GM19372 (cell line): ENCODE data around the gene PDP2.
A peak's percentile ranks its signal among the peaks of the same experiment; 100 is the strongest.
"Not testable (repeated sequence)": the region's sequence is repeated elsewhere in the genome, so short reads cannot be mapped to it uniquely, and the experiment has no call there.

Source experiments
- ATAC-seq: cut with Tn5 transposase; IDR thresholded peaks from one replicate; pipeline ENCODE4 v1.9.1; 2021; ENCODE audit warnings: mild to moderate bottlenecking, low read depth, moderate library complexity; ENCODE audit not compliant: unreplicated experiment

PDP2 gene

DNA sequence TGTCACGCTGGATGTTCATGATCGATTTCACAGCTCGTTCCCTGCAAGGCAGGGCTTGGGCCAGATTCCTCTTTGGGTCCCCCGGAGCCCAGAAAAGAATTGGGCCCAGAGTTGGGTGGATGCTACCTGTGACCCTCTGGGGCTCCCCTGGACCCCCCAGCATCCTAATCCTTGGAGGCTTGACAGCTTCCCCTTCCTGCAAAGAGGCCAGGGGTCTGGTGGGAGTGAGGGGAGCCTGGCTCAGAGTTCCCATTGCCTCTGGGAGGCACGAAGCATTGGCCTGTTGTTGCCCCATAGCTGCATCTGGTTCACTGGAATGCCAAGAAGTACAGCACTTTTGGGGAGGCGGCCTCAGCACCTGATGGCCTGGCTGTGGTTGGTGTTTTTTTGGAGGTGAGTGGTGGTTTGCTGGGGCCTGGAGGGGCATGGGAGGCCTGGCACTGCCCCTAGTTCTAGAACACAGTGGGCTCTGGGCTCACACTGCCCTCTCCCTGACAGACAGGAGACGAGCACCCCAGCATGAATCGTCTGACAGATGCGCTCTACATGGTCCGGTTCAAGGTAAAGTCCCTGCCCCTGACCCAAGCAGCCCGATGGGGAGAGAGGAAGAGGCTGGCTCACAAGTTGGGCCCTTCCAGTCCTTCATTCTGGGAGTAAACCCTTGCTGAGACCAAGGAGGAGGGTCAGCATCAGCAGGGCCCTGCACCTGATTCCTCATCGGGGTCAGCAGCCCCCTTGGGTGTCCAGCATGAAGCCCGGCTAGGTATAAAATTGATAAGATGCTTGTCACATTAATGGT lies 28.9 kb upstream of the PDP2 start:
- no peak for ATAC-seq

DNA sequence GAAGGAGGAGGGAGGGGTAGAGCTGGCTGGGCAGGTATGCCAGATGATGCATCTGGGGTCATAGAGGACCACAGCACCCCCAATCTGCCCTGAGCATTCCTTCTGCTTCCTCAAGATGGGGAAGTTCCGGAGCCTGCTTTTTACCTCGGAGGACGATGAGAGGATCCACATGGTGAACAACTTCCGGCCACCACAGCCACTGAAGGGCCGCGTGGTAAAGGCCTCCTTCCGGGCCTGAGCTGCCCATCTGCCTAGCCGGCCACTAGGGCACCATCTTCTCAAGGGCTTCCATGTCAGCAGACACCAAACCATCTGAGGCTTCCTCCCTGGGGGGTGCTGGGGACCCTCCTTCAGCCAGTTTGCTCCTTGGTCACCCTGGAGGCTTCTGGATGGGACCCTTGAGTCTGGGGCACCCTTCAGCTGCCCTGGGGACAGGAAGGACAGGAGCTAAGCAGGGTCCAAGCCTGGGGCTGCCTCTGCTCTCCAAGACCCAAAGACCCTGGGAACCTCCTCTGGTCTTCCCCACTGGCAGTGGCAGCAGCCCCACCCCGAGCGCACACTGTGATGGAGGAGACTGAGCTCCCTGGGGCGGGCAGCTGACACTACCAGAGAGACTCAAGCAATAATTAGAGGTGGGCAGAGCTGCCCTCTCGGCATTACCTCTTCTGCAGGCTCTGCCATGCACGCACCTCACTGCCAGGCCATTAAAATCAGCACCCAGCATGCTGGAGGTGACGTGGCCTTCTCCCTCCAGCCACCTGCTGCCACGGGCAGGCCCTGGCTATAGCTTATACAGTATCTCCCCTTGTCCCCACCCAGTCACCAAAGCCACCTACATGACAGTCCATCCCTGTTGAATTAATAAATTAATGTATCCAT lies 26.8 kb upstream of the PDP2 start:
- no peak for ATAC-seq

DNA sequence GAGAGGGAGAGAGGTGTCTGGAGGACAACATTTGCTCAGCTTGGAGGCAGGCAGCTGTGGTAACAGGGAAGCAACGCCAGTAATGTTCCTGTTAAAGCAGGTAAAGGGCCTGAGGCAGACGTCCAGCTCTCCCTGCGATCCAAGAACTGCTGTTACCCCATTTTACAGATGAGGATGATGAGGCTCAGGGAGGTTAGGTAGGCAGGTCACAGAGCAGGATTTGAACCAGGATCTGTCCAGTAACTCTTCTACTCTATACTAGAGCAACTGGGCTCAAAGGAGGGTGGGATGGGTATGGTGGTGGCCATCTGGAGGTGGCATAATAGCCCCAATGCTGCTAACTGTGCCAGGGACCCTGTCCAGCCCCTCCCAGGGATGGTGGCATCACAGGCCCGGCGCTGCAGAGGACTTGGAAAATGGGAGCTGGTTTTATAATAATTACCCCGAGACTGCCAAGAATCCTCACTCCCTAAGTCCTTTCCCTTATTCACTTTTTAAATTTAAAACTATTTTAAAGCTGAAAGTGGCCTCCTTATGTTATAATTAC lies 24.1 kb upstream of the PDP2 start:
- ATAC-seq, result no peak

DNA sequence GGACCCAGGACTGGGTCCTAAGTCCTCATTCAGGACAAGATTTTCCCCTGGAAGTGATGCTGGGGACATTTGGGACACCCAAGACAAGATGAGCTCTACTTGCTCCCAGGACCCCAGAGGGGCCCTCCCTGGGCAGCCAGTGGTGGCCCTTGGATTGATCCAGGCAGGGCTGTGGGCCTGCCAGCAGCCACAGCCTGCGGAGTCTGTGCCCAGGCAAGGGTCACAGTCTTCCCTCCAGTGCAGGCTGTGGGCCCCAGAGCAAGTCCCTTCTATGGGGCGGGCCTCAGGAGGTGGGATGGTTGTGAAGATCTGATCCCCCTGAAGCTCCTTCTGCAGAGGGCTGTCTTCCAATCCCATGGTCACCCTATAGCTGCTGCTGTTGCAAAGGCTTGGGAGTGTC lies 23.5 kb upstream of the PDP2 start:
- ATAC-seq, result no peak

DNA sequence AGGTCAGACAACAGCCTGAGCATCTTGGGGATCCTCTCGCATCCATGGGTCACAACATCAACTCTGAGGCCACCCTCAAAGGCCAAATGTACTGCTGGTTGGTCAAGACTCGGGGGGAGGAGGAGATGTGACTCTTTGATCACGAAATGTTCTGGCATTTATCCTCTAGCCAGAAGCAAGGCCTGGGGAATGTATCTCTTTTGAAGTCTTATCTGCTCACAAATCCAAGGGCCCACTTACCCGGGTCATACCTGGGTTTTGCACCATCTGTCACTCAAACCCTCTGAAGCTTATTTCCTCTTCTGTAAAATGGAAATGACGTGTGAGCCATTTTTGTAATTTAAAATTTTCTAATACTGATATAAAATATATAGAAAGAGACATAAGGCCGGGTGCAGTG lies 22.9 kb upstream of the PDP2 start:
- ATAC-seq, result no peak

DNA sequence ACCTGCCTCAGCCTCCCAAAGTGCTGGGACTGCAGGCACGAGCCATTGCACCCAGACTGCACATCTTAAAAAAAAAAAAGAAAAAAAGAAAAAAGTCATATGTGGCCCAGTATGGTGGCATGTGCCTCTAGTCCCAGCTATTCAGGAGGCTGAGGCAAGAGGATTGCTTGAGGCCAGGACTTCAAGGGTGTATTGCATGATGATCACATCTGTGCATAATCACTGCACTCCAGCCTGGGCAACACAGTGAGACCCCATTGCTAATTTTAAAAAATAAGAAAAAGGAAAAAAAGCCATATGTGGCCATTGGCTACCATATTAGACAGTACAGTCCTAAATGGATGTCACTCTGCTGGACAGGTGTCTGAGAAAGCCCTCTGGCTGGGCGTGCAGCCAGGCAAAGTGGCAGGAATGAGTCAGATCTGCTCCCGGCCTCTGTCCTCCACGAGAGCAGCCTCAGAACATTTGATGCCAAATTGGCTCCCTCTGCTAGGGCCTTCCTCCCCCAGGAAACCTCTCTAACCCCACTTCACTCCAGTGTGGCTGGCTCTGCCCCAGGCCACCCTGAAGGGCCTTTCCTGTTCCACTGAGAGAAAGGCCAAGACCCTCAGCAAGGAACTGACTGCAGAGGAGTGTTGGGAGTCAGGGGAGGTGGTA lies 21.4 kb upstream of the PDP2 start:
- no peak for ATAC-seq

DNA sequence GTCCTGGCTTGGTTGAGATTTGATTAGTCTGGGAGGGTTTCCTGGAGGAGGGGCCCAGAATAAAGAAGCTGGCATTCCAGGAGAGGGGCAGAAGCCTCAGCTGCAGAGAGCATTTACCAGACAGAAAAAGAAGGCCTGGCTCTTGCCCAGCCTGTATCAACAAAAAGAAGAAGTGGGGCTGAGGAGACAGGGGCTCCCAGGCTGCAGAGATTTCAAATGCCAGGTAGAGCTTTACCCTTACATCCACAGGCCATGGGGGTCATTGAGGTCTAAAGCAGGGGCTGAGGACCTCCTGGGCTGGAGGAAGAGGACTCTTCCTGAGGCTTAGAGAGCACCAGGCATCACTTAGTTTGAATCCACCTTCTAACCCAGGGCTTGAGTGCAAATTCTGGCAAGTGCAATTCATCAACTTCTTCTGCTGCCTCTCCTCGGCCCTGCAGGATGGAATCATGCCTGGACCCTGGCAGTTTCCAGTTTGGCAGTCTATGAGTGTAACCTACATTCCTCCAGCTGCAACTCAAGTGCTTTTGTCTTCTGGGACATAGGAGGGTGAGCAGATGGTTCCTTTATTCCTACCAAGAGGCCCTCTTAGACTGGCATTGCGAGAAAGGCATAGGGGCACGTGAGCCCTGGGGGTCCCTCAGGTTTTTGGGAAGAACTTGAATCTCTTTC lies 20.8 kb upstream of the PDP2 start:
- no peak for ATAC-seq

DNA sequence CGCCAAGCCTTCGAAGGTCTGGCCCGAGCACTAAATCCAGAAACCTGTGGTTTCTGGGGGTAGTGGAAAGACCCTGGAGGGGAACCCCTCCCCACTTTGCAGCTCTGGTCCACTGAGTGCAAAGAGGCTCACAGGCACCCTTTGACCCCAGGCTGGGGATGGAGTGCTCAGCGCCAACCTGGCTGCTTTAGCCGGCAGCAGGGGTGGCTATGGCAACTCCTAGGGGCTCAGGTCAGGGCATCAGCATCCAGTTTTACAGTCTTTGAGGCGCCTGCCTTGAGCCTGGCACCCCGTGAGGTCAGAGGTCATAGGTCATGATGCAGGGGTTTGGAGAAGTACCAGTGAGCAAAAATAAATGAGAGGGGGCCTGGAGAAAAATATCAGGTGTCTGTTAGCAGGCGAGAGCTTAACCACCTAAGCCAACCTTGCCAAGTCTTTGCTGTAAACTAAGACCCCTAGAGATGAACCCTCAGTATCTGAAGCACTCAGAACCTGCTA lies 18.2 kb upstream of the PDP2 start:
- ATAC-seq, result no peak

DNA sequence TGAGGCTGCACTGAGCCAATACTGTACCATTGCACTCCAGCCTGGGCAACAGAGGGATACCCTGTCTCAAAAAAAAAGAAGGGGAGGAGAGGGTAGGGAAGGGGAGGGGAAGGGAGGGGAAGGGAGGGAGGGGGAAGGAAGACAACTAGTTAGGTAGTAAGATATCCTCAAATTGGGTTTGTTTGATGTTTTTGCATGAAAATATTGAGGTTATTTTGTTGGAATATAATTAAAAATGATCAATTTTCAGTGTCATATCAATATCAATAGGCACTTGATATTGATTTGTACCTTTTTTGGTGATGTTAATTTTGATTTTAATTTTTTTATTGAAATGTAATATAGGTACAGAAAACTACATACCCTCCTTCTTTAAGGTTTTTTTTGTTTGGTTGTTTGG lies 16.6 kb upstream of the PDP2 start:
- ATAC-seq, result no peak

DNA sequence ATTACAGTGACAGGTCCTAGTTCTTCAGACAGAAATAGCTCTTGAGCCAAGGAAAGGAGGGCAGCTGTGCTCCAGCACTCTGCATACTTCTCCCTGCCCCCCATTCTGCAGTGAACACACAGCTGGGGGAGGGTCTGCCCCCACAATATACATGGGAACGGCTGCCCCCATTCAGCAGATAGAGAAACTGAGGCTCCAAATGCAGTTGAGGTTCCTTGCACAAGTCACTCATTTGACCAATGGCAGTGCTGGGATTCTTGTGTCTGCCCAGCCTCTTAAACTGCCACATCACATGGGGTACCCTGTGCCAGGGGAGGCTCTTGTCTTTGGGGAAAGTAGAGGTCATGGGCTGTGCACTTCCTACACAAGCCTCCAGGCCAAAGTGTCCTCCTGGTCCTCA lies 10.9 kb upstream of the PDP2 start:
- ATAC-seq, result no peak

DNA sequence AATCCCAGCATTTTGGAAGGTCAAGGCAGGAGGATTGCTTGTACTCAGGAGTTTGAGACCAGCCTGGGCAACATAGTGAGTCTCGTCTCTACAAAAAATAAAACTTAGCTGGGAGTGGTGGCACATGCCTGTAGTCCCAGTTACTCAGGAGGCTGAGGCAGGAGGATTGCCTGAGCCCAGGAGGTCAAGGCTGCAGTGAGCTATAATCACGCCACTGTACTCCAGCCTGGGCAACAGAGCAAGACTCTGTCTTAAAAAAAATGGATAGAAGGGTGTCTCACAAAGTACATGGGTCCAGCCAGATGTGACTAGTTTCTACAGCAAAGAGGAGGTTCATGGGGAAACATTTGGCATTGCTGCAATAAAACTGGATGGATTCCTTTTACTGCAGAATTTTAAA lies 9.0 kb upstream of the PDP2 start:
- ATAC-seq, result not testable (repeated sequence)

DNA sequence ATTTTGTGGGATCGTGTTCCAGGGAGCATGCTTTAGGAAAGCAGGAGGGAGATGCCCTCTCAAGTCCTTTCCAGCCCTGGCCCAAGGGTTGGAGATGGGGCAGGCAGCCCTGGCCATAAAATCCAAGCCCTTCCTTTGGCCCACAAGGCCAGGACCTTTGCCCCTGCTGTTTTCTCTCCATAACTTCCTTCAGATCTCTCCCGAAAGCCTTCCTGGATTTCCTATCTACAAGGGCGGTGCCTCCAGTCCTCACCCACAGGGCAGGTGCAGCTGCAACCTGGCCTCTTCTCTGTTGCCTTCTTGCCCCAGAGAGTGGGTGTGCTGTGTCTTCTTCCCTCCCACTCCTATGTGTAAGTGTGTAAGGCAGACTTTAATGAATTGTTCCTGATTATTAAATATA lies 8.5 kb upstream of the PDP2 start:
- no peak for ATAC-seq

DNA sequence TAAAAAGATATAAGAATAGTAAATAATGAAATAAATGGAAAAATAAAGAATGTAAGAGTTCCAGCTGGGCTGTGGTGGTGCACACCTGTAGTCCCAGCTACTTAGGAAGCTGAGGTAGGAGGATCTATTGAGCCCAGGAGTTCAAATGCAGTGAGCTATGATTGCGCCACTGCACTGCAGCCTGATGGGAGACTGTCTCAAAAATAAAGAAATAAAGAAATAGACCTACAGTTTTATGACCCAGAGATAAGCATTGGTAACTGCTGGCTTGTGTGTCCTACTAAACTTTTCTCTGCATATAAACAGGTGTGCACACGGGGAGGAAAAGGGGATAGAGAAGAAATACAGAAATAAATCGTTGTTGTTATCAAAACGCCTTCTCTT lies 7.8 kb upstream of the PDP2 start:
- ATAC-seq, result no peak

DNA sequence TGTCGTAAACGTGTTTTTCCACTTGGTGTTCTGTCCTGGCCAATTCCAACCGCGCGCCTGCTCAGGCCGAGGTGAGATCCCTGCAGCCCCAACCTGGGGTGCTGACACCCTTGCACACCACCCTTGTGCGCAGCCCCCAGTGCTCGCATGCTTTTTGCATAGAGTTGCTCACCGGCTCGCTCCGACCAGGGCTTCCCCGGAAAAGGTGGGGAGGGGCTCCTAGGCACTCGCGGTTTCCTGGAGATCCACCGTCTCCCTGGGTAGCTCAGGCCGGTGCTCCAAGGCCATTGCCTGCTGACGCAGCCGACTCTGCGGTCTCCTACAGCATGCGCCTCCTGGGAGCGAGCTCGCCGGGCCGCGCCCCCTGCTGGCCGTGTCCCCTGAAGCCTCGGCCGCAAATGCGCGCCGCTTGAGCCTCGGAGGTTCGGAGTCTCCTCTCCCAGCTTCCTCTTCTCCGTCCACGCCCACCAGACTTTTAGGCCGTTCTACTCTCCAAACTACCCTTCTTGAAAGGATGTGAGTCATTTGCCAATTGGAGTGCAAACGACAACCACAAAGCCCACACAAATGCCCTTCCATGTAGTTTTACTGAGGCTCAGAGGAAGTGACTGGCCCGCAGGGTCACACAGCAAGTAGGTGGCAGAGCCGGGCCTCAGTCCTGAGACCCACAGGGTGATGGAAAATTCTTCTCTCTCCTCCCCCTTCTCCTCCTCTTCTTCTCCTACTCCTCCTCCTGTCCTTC lies 7.2 kb upstream of the PDP2 start:
- peak; percentile 96 for ATAC-seq

DNA sequence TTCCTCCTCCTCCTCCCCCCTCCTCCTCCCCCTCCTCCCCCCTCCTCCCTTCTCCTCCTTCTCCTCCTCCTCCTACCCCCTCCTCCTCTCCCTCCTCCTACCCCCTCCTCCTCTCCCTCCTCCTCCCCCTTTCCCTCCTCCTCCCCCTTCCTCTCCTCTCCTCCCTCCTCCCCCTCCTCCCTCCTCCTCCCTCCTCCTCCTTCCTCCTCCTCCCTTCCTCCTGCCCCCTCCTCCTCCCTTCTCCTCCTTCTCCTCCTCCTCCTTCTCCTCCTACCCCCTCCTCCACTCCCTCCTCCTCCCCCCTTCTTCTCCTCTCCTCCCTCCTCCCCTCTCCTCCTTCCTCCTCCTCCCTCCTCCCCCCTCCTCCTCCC lies 6.6 kb upstream of the PDP2 start:
- no peak for ATAC-seq

DNA sequence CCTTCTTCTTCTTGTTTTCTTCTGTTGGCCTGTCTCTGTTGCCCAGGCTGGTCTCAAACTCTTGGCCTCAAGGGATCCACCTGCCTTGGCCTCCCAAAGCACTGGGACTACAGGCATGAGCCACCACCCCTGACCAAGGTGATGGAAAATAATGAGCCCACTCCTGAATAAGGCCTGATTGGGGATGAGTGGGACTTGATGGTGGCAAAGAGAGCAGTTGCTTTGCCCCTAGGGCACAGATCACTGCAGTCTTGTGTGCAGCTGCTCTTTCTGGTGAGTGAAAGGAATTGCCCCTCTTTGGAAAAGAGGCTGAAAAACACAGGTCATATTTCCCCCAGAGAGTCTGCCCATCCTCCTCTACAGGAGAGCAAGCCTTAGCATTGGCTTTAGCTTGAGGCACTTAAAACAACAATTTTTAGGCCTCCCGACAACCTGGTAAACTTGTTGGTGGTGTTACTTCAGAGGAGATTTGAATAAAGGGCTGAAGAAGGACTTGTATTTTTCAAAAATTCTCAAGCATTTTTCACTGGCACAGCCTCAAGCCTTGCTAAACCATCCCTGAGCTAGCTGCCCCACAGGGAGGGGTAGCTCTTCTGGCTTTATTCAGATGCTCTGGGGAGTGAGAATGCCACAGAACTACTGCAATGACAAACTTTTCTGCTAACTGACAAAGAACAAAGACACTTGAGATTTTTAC lies 6.1 kb upstream of the PDP2 start:
- no peak for ATAC-seq

DNA sequence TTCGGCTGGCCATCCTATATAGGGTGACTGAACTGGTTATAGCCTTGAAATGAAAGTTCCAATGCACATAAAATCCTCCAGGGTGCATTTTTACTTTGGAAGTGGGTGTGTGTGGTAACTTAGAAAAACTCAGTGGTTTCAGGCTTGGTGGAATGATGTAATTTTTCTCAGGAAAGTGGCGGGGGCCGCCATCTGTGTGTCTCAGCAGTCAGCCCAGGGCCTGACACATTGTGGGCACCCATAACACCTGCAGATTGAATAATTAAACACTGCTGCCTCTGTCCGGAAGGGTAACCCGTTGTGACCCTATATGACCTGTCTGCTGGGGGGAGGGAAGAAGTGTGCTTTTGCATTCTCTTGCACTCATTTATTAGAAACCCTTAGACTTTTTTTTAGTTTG lies 2.2 kb upstream of the PDP2 start:
- no peak for ATAC-seq

DNA sequence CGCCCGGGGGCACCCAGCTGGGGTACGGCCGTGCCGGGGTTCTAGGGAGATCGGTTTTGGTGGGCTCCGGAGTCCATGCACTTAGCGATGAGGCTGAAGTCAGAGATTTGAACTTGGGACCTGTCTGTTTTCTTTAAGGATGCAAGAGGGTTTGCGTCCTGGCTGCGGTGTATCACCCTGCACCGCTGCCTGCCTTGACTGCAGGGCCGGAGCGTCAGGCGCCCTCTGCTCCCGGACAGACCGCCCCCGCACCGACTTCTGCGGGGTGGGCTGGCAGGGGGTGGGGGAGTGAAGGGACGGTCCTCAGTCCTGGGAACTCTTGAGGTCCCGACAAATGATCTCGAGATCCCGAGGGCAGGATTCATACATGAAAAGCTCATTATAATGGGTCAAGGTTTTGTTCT lies 701 bp downstream of the PDP2 start:
- no peak for ATAC-seq

DNA sequence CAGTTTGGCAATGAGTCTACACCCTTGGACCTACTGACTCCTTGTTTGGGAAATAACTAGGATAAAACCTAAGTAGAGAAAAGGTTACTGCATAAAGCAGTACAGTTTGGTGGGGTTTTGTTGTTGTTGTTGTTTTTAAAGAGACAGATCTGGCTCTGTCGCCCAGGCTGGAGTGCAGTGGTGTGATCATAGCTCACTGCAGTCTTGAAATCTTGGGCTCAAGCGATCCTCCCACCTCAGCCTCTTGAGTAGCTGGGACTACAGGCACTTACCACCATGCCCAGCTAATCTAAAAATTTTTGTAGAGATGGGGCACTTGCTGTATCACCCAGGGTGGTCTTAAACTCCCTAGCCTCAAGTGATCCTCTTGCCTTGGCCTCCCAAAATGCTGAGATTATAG lies 1.2 kb downstream of the PDP2 start:
- ATAC-seq, result no peak
